GM18868 (cell line): Measurements from ENCODE around the gene CREBRF.
"Not testable (repeated sequence)": the region's sequence is repeated elsewhere in the genome, so short reads cannot be mapped to it uniquely, and the experiment has no call there.

Source experiments
- ATAC-seq: cut with Tn5 transposase; IDR thresholded peaks from one replicate; pipeline ENCODE4 v1.9.1; 2021; ENCODE audit warnings: mild to moderate bottlenecking, moderate library complexity; ENCODE audit not compliant: unreplicated experiment

The CREBRF gene

GRCh38 chr5:173055983-173056782 lies at the start of gene CREBRF:
CREBRF (plus strand) TSS chr5:173056352; CDS start chr5:173080776, 24,424 bp downstream.
- peak; percentile 75 for ATAC-seq

DNA sequence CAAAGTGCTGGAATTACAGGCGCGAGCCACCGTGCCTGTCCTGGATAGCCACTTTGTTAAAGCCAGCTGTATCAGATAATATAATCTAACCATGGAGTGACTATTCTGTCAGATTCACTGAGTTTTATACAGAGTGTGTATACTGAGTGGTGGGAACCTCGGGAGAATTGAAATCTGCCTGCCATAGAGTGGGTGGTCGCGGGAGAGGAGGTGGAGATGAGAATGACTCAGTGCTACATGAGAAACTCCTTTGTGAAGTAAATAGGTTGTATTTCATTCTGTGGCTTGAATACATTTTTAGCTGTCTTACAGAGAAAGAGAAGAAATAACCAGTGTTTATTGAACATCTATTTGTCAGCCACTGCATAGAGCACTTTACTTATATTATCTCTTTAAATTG lies 46.1 kb upstream of the CREBRF start:
- ATAC-seq = peak; percentile 63

DNA sequence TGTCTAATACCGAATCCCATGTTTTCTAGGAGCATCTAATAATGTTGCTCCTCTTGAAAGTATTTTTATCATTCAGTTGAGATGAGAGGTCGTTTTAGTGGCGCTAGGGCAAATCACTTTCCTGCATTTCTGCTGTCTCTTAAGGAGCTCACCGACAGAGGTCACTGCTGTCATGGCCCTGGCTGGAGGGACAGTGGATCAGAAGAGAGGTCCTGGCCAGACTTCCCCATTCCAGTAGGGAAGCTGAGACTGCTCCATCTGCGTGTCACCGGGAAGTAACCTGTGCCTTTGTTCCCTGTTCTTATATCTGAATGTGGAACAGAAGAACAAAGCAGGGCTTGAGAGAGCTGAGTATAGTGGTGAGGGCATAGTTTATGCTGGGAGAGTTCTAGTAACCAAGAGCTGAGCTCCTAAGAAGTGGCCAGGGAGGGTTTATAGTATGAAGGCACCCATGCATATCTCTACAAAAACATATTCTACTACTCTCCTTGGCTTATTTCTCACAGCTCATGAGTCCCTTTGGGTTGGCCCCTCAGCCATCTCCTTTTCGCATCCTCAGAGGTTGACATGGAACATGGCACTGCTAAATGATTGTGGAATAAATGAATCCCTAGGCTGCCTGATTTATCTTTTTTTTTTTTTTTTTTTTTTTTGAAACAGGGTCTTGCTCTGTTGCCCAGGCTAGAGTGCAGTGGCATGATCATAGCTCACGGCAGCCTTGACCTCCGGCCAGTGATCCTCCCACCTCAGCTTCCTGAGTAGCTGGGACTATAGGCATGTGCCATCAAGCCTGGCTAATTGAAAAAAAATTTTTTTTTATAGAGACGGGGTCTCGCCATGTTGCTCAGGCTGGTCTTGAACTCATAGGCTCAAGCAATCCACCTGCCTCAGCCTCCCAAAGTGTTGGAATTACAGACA lies 45.3 kb upstream of the CREBRF start:
- ATAC-seq = no peak

- no peak for ATAC-seq
These were observed 44.6 kb upstream of the CREBRF start for GRCh38 chr5:173011566-173011965.

- ATAC-seq = no peak
These were observed 43.3 kb upstream of the CREBRF start for GRCh38 chr5:173012882-173013281.

GRCh38 chr5:173014671-173015070 lies 41.5 kb upstream of the CREBRF start:
- no peak for ATAC-seq

- ATAC-seq = no peak
These were observed 41.0 kb upstream of the CREBRF start for GRCh38 chr5:173015192-173015591.

GRCh38 chr5:173015598-173016455 lies 40.3 kb upstream of the CREBRF start:
- ATAC-seq = no peak

DNA sequence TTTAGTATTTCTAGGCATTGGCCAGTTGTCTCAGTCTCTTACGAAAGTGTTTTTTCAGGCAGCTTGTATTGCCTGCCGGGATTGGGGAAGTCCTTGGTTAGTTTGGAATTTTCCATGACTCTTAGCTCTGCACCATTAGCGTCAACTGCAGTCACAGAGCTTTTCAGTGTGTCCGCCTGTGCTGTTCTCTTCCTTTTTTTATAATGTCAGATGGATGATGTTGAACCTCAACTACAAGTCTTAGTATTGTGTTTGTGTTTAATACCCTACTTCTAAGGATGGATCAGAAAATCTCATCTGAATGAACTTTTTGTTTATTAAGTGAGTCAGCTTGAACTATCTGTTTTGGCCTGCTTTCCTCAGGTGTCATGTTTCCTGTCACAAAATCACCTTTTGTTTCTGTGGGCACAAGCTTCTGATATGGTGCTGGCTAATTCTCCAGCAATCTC lies 39.5 kb upstream of the CREBRF start:
- ATAC-seq = peak; percentile 51

DNA sequence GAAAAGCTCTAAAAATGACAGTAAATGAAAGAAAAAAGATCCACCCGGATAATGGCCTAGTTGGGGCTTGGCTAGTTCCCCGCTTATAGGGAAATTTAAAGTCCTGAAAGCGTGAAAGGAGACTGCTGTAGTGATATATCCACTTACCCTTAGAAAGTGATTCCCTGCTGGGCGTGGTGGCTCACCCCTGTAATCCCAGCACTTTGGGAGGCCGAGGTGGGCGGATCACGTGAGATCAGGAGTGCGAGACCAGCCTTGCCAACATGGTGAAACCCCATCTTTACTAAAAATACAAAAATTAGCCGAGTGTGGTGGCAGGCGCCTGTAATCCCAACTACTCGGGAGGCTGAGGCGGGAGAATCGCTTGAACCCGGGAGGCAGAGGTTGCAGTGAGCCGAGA lies 39.1 kb upstream of the CREBRF start:
- ATAC-seq = not testable (repeated sequence)

DNA sequence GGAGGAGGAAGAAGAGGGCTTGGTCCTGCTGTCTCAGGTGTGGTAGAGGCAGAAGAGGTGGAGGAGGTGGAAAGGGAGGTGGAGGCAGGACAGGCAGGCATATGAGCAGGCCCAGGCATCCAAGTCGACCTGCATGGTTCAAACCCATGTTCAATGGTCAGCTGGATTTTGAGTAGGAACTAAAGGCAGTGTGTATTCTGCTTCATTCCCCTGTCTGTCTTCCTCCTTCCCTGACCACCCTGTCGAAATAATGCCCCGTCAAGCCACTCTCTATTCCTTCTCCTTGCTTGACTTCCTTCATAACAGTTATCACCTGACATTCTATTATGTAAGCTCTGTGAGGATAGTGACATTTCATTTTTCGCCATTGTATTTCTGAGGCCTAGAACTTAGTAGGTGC lies 37.8 kb upstream of the CREBRF start:
- ATAC-seq = no peak

DNA sequence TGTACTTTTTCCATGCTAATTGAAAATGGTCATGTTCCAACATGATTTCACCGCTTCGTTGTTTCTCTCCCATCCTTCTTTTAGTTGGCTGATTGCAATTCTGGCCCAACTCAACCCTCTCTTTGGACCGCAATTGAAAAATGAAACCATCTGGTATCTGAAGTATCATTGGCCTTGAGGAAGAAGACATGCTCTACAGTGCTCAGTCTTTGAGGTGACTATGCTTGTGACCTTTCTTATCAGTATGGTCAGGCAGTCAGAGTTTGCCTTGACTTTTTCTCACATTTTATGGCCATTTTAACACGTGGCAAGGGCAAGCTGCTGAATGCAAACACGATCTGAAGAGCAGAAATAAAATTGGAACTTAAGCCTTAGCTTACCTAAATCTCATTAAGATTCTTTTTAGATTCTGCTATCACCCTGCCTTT lies 36.0 kb upstream of the CREBRF start:
- ATAC-seq = no peak

- no peak for ATAC-seq
These were observed 35.5 kb upstream of the CREBRF start for GRCh38 chr5:173020643-173021042.

GRCh38 chr5:173025651-173026050 lies 30.5 kb upstream of the CREBRF start:
- no peak for ATAC-seq

DNA sequence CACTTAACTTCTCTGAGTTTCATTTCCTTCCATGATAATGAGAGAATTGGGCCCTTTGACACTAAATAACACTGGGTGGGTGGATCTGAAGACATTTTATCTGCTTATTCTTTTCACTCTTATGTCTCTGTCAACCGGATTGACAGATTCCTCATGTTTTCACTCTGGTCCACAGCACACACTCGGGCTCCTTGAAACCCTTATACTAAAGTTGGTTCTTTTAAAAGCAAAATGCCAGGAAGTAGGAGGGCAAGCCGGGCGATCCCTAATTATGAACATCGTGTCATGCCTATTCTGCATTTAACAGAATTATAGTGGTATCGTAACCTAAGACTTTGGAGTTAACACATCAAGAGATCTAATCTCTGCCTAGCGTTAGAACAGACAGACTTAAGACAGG lies 28.2 kb upstream of the CREBRF start:
- no peak for ATAC-seq

DNA sequence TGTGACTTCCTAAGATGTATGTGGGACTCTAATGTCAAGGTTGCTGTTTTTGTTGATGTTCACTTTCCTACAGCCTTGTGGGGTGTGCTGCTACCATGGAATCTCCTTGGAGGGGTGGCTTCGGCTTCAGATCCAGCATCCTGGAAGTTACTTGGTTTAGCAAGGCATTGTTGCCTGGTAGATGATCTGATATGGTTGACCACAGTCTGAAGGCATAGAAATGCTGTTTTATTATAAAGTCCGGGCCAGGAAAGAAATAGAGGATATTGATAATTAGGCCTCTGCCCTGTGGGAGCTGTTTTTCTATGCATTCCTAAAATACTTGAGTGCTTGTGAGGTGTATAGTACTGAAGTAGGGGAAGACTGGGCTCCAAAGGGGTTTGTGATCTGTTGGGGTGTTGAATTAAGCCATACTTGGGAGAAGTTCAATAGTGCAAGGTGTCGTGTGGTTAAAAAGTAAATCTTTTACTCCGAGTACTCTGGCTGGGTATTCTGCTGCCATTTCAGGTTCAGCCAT lies 27.3 kb upstream of the CREBRF start:
- ATAC-seq = no peak

DNA sequence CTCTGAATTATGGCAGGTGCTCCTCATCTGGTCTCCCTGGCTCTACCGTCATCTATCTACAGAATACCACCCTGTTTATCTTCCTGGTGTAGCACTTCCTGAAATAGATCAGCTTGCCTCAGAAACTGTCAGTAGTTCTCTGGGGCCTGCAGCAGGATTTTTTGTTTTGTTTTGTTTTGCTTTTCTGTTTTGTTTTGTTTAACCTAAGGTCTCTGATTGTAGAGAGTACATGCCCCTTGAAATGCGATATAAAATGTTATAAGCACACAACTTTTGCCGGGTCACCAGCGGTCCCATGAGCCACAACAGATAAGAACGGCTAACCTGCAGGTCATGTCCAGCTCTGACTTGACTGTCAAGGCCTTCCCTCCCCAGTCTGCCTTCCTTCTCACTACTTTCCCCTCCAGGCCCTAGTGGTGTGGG lies 26.6 kb upstream of the CREBRF start:
- ATAC-seq = no peak

- not testable (repeated sequence) for ATAC-seq
These were observed 24.1 kb upstream of the CREBRF start for GRCh38 chr5:173032096-173032495.

DNA sequence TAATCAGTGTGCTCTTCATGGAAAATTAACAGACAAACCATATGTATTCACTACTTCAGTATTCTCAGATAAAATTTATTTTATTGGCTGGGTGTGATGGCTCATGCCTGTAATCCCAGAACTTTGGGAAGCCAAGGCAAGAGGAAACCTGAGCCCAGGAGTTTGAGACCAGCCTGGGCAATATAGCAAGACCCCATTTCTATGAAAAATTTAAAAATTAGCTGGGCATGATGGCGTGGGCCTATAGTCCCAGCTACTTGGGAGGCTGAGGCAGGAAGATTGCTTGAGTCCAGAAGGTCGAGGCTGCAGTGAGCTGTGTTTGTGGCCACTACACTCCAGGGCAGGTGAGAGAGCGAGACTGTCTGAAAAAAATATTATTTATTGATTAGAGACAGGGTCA lies 23.4 kb upstream of the CREBRF start:
- no peak for ATAC-seq

GRCh38 chr5:173033923-173034322 lies 22.2 kb upstream of the CREBRF start:
- ATAC-seq = no peak
